G401 (cell line): ENCODE measurements around the gene GDF2. TPM values are rescaled to one million over a fixed set of nuclear protein-coding genes. Genes with fewer than 3 reads are reported as not detected.

Source experiments
- total RNA-seq: library from RNA; depleted of rRNA; stranded (reverse); fragments of >200 nt; shearing (Covaris generic); gene quantifications from 2 replicates; pipeline ENCODE4 v1.2.3, GENCODE V29; 2014; rRNA removed

Gene GDF2
- total RNA-seq, 1 experiment from 2014 or later = not detected

Other genes starting within 250 kb of the GDF2 start
- not detected in 2 replicates for gene GDF10, start 22.3 kb upstream of the GDF2 start, total RNA-seq
- not detected in 2 replicates for gene RBP3, start 25.9 kb downstream of the GDF2 start, total RNA-seq
- gene ZNF488, start 61.8 kb downstream of the GDF2 start, total RNA-seq = not detected in 2 replicates
- gene ANXA8, start 161.7 kb downstream of the GDF2 start, total RNA-seq = not detected in 2 replicates
- not detected in 2 replicates for gene FAM25G, start 169.2 kb downstream of the GDF2 start, total RNA-seq
- gene AGAP9, start 201.2 kb downstream of the GDF2 start, total RNA-seq = 2.0 and 3.4 TPM in 2 replicates